SK-N-SH treated with all-trans-retinoic acid at 6 μM for 48 hours (cell line): ENCODE measurements around the gene SYTL3.

Source experiments
- CSDC2 ChIP-seq: fragments of 250-450 bp; sonication (Bioruptor Pico); IDR thresholded peaks from 2 replicates; pipeline ENCODE4 v1.5.0; 2020; ENCODE audit warnings: mild to moderate bottlenecking, moderate library complexity
- TCF4 ChIP-seq: fragments of 250-450 bp; sonication (Bioruptor Pico); IDR thresholded peaks from 2 replicates; pipeline ENCODE4 v1.8.0; 2021; ENCODE audit warnings: mild to moderate bottlenecking, moderate library complexity, borderline replicate concordance
- ZC3H10 ChIP-seq: fragments of 250-450 bp; sonication (Bioruptor Pico); IDR thresholded peaks from 2 replicates; pipeline ENCODE4 v1.5.1; 2021; ENCODE audit warnings: mild to moderate bottlenecking, moderate library complexity
- ZFP30 ChIP-seq: fragments of 450-650 bp; formaldehyde crosslinking; IDR thresholded peaks from 2 replicates; pipeline ENCODE4 v1.5.0; 2022; ENCODE audit warnings: mild to moderate bottlenecking, moderate library complexity
- ZNF565 ChIP-seq: fragments of 450-650 bp; formaldehyde crosslinking; conservative IDR thresholded peaks from 2 replicates; pipeline ENCODE4 v1.5.0; 2020; ENCODE audit warnings: low read depth, mild to moderate bottlenecking, moderate library complexity
- ZNF70 ChIP-seq: fragments of 450-650 bp; formaldehyde crosslinking; IDR thresholded peaks from 2 replicates; pipeline ENCODE4 v1.5.0; 2020; ENCODE audit warnings: mild to moderate bottlenecking, moderate library complexity
- TF ChIP-seq, protein P1 (sequence below): fragments of 250-450 bp; sonication (Bioruptor Pico); IDR thresholded peaks from 2 replicates; pipeline ENCODE4 v1.8.0; 2020; ENCODE audit warnings: mild to moderate bottlenecking, moderate library complexity, borderline replicate concordance

DNA sequence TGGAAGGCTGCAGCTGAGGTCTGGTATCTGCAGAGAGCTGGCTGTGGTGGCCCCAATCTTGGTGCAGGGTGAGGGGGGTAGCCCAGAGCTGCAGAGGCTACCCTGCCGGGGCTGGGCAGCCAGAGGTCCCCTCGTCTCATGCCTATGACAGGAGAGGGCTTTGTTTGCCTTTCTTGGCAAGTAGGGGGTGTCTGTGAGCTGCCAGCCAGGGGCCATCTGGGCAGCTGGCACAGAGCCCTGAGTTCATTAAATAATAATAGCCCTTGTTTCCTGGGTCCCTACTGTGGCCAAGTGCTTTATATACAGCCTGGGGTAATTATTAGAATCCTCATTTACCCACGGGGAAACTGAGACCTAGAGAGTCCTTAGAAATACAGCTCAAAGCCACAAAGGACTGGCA is 102.8 kb downstream of the SYTL3 start:
- TF ChIP-seq CSDC2 (CRISPR knock-in tag) (no peak), ZC3H10 (no peak), ZNF70 (CRISPR knock-in tag) (no peak), TCF4 (CRISPR knock-in tag) (peak; percentile 88), ZNF565 (CRISPR knock-in tag) (no peak), ZFP30 (no peak)
- TF ChIP-seq, protein P1, sequence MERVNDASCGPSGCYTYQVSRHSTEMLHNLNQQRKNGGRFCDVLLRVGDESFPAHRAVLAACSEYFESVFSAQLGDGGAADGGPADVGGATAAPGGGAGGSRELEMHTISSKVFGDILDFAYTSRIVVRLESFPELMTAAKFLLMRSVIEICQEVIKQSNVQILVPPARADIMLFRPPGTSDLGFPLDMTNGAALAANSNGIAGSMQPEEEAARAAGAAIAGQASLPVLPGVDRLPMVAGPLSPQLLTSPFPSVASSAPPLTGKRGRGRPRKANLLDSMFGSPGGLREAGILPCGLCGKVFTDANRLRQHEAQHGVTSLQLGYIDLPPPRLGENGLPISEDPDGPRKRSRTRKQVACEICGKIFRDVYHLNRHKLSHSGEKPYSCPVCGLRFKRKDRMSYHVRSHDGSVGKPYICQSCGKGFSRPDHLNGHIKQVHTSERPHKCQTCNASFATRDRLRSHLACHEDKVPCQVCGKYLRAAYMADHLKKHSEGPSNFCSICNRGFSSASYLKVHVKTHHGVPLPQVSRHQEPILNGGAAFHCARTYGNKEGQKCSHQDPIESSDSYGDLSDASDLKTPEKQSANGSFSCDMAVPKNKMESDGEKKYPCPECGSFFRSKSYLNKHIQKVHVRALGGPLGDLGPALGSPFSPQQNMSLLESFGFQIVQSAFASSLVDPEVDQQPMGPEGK (CRISPR knock-in tag): no peak
